ENCODE results near the gene EIF4H. TPM values are rescaled to one million over a fixed set of nuclear protein-coding genes. Genes with fewer than 3 reads are reported as not detected.

EIF4H gene
- total and polyA plus RNA-seq, 2 donors (not counting 3 experiments of a cell fraction or from before 2014, with no cell fraction given), result 406 to 415 TPM

DNA sequence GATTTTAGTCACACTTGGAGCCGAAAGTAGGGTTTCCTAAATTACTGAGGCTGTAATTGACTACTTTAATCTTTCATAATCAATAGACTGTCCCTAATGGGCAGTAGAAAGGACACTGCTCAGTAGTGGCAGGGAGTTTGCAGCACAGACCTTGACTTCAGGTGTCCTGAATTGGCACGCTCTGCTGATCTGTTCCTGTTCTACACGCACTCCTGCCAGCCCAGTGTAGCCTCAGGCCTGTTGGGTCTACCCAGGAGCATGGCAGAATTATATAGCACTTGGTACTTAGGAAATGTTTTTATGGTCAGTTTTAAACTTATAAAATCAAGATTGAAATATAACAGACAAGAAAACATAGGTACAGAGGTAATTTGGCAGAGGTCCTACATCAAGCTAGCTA is 9.0 kb downstream of the EIF4H start:
- peak overlapping the region; percentile 13 for H3K27ac ChIP-seq (ENCODE audit: insufficient read depth, low read depth, low read length)
- H4K20me1 ChIP-seq (replicated peaks; ENCODE audit: control insufficient read depth, extremely low read depth, insufficient read depth, low read length), result peaks cover 13% of the 10 kb centered on the region
- H3K4me2 ChIP-seq (ENCODE audit: insufficient read depth, low read length), result peak overlapping the region; percentile 85
- BruUV-seq (replicated peaks), result no TSS peak
- POLR2A ChIA-PET, result no interaction called here
- peaks cover 49% of the 10 kb centered on the region for H3K4me1 ChIP-seq (ENCODE audit: control insufficient read depth, extremely low read depth, insufficient read depth, low read length)
- CTCF ChIA-PET, result interaction anchor here (0.6 to 1.9 kb wide), 9 partner anchors 9 to 218 kb away, joined by 3 to 14 read pairs (median 7); partner anchors contain the start of gene EIF4H
- TF ChIP-seq, protein P1, sequence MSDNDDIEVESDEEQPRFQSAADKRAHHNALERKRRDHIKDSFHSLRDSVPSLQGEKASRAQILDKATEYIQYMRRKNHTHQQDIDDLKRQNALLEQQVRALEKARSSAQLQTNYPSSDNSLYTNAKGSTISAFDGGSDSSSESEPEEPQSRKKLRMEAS (IDR thresholded peaks at IDR 0.05; ENCODE audit: insufficient read depth, insufficient read length), result no peak
- no peak for TF ChIP-seq POLR2A (IDR thresholded peaks at IDR 0.05; ENCODE audit: low read depth, low read length)
- TF ChIP-seq GATA2 (IDR thresholded peaks at IDR 0.05; ENCODE audit: insufficient read depth, insufficient read length, low read depth, low read length), result no peak
- TF ChIP-seq, protein P2, sequence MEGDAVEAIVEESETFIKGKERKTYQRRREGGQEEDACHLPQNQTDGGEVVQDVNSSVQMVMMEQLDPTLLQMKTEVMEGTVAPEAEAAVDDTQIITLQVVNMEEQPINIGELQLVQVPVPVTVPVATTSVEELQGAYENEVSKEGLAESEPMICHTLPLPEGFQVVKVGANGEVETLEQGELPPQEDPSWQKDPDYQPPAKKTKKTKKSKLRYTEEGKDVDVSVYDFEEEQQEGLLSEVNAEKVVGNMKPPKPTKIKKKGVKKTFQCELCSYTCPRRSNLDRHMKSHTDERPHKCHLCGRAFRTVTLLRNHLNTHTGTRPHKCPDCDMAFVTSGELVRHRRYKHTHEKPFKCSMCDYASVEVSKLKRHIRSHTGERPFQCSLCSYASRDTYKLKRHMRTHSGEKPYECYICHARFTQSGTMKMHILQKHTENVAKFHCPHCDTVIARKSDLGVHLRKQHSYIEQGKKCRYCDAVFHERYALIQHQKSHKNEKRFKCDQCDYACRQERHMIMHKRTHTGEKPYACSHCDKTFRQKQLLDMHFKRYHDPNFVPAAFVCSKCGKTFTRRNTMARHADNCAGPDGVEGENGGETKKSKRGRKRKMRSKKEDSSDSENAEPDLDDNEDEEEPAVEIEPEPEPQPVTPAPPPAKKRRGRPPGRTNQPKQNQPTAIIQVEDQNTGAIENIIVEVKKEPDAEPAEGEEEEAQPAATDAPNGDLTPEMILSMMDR (IDR thresholded peaks at IDR 0.05; ENCODE audit: extremely low read depth in 1 of 2, insufficient read depth in 1 of 2, low read depth in 1 of 2, low read length in 2 of 2), result no peak
- no peak for TF ChIP-seq FOS (IDR thresholded peaks at IDR 0.05; ENCODE audit: borderline replicate concordance, insufficient read depth, low read length)
- no peak for TF ChIP-seq POLR2AphosphoS5 (IDR thresholded peaks at IDR 0.05; ENCODE audit: insufficient read depth, low read depth, low read length)
- no peak for TF ChIP-seq JUN (IDR thresholded peaks at IDR 0.05; ENCODE audit: borderline replicate concordance, insufficient read depth, insufficient read length, low read depth)
- no peaks in the 10 kb centered on the region for H3K9me3 ChIP-seq (replicated peaks; ENCODE audit: control insufficient read depth, insufficient read depth, low read length)
- dilution Hi-C loops (cut with MboI; ENCODE audit: extremely low pct_ligation_motif_present, low sequenced_read_pairs) (no loop called here), intact Hi-C loops (cut with micrococcal nuclease) (no loop called here)
- no peaks in the 10 kb centered on the region for H3K9me1 ChIP-seq (replicated peaks; ENCODE audit: control insufficient read depth, extremely low read depth, insufficient read depth, low read length)
- H3K27me3 ChIP-seq (ENCODE audit: control insufficient read depth in 2 of 2, insufficient read depth in 2 of 2, low read length in 2 of 2), result no peaks in the 10 kb centered on the region
- H3K9ac ChIP-seq (replicated peaks; ENCODE audit: extremely low read depth, insufficient read depth, low read length), result no peak overlapping the region
- DNase-seq (ENCODE audit: low read depth, low spot score) (no peak), FAIRE-seq (peak; percentile 46)
- H3K79me2 ChIP-seq (ENCODE audit: control insufficient read depth, insufficient read depth, low read length), result peaks cover 100% of the 10 kb centered on the region
- H3K36me3 ChIP-seq (ENCODE audit: control insufficient read depth in 2 of 2, extremely low read depth in 1 of 2, insufficient read depth in 2 of 2, low read length in 2 of 2), result peaks cover 5 to 14% of the 10 kb centered on the region in 2 experiments
- H3K4me3 ChIP-seq (replicated peaks in 1 of 3; ENCODE audit: insufficient read depth in 1 of 3, low read depth in 1 of 3, low read length in 3 of 3), result no peak overlapping the region
- no peak overlapping the region for H2AFZ ChIP-seq (ENCODE audit: low read depth, low read length)
